PC-9 (cell line): ENCODE data around the gene AGMO. TPM values are rescaled to one million over a fixed set of nuclear protein-coding genes. Genes with fewer than 3 reads are reported as not detected.

Experiments
- BruUV-seq: library from RNA; stranded (reverse); fragments of 400-500 nt; replicated peaks from 2 replicates; lab custom pipeline; 2021; lab: Mats Ljungman, UMichigan
- CTCF ChIA-PET: fragments of 300-600 bp; sonication (Branson Sonifier 250); formaldehyde crosslinking; loops from one replicate; lab custom pipeline; 2022; ENCODE audit warnings: antibody characterized with exemption; lab: Charles Lee
- POLR2A ChIA-PET: fragments of 300-600 bp; sonication (Branson Sonifier 250); formaldehyde crosslinking; loops from one replicate; lab custom pipeline; 2022; ENCODE audit warnings: antibody characterized with exemption; ENCODE audit not compliant: unreplicated experiment; lab: Charles Lee
- DNase-seq, 2 experiments: peaks; one replicate each; pipeline versions ENCODE4 v3.0.0 to v3.0.0-alpha.2; 2015 to 2022; ENCODE audit warnings: mixed read lengths in 1 of 2
- H2AFZ ChIP-seq: fragments of 200-600 bp; sonication (generic); 2 replicates; pipeline ENCODE4 v1.8.1; 2017; ENCODE audit warnings: antibody characterized with exemption
- H3F3A ChIP-seq: fragments of 200-600 bp; sonication (generic); 2 replicates; pipeline ENCODE4 v1.8.1; 2017; ENCODE audit warnings: antibody characterized with exemption, mild to moderate bottlenecking, low read depth; ENCODE audit not compliant: insufficient read depth
- H3K27ac ChIP-seq: fragments of 200-600 bp; sonication (generic); 2 replicates; pipeline ENCODE4 v1.6.1; 2016; ENCODE audit warnings: mixed run types
- H3K27me3 ChIP-seq: fragments of 200-600 bp; sonication (generic); 2 replicates; pipeline ENCODE4 v1.6.1; 2016; ENCODE audit warnings: low read depth, mixed run types; ENCODE audit not compliant: insufficient read depth
- H3K36me3 ChIP-seq: fragments of 200-600 bp; sonication (generic); 2 replicates; pipeline ENCODE4 v1.6.1; 2016; ENCODE audit warnings: low read depth, mixed run types
- H3K4me1 ChIP-seq: fragments of 200-600 bp; sonication (generic); replicated peaks from 2 replicates; pipeline ENCODE4 v1.6.1; 2016; ENCODE audit warnings: mixed run types; ENCODE audit not compliant: insufficient read depth
- H3K4me2 ChIP-seq: fragments of 200-600 bp; sonication (generic); 2 replicates; pipeline ENCODE4 v1.6.1; 2017; ENCODE audit warnings: mixed run types
- H3K4me3 ChIP-seq: fragments of 200-600 bp; sonication (generic); 2 replicates; pipeline ENCODE4 v1.6.1; 2016; ENCODE audit warnings: mixed run types
- H3K79me2 ChIP-seq: fragments of 200-600 bp; sonication (generic); 2 replicates; pipeline ENCODE4 v1.6.1; 2017; ENCODE audit warnings: low read depth, mixed run types
- H3K9me2 ChIP-seq: fragments of 200-600 bp; sonication (generic); 2 replicates; pipeline ENCODE4 v1.8.1; 2017; ENCODE audit warnings: mild to moderate bottlenecking; ENCODE audit not compliant: insufficient read depth
- H3K9me3 ChIP-seq: fragments of 200-600 bp; sonication (generic); 2 replicates; pipeline ENCODE4 v1.8.1; 2016; ENCODE audit warnings: low read depth; ENCODE audit not compliant: insufficient read depth
- H4K20me1 ChIP-seq: fragments of 200-600 bp; sonication (generic); 2 replicates; pipeline ENCODE4 v1.8.1; 2017; ENCODE audit not compliant: insufficient read depth
- EZH2 ChIP-seq: fragments of 200-600 bp; sonication (generic); IDR thresholded peaks from 2 replicates; pipeline ENCODE4 v1.8.0; 2017; ENCODE audit warnings: antibody characterized with exemption, low read depth
- intact Hi-C: fragments of 100-400 bp; cut with micrococcal nuclease; formaldehyde crosslinking; loops from one replicate; pipeline ENCODE4 v1.10.0; 2022; ENCODE audit not compliant: unreplicated experiment
- total RNA-seq: library from RNA; stranded (reverse); gene quantifications from 2 replicates; pipeline ENCODE4 v1.2.3, GENCODE V29; 2021
- TF ChIP-seq, protein P1 (sequence below): fragments of 200-600 bp; sonication (generic); conservative IDR thresholded peaks from 2 replicates; pipeline ENCODE4 v1.6.1; 2017; ENCODE audit warnings: mixed run types, antibody characterized with exemption, mild to moderate bottlenecking, moderate library complexity

AGMO gene
- total RNA-seq, 1 experiment from 2014 or later: not detected

DNA sequence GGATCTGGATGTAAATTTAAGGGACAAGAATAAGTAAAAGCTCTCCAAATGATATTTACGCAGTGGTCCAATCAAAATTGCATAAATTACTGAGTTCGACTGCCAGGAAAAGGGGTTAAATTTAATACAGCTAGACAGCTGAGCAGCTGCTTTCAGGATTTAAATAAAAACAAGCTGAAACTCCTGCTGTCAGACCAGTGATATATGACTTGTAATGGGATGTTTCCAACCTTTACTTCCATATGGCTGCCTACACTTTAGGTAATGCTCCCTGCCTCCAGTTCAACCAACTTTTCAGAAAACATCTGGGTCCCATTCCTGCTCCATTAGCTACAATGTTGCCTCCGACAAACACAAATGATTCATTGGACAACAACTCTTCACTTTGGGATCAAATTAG, 333.0 kb downstream of the AGMO start:
- Histone ChIP-seq H3K9me3 (no peaks in the 10 kb centered on the region), H3K36me3 (no peaks in the 10 kb centered on the region), H3K9me2 (no peaks in the 10 kb centered on the region), H3K27me3 (no peaks in the 10 kb centered on the region), H3K4me2 (no peak overlapping the region), H3K79me2 (no peaks in the 10 kb centered on the region), H3F3A (no peaks in the 10 kb centered on the region), H4K20me1 (no peaks in the 10 kb centered on the region), H3K4me3 (no peak overlapping the region), H3K4me1 (no peaks in the 10 kb centered on the region), H3K27ac (no peak overlapping the region), H2AFZ (no peak overlapping the region)
- no peak for TF ChIP-seq EZH2
- TF ChIP-seq, protein P1, sequence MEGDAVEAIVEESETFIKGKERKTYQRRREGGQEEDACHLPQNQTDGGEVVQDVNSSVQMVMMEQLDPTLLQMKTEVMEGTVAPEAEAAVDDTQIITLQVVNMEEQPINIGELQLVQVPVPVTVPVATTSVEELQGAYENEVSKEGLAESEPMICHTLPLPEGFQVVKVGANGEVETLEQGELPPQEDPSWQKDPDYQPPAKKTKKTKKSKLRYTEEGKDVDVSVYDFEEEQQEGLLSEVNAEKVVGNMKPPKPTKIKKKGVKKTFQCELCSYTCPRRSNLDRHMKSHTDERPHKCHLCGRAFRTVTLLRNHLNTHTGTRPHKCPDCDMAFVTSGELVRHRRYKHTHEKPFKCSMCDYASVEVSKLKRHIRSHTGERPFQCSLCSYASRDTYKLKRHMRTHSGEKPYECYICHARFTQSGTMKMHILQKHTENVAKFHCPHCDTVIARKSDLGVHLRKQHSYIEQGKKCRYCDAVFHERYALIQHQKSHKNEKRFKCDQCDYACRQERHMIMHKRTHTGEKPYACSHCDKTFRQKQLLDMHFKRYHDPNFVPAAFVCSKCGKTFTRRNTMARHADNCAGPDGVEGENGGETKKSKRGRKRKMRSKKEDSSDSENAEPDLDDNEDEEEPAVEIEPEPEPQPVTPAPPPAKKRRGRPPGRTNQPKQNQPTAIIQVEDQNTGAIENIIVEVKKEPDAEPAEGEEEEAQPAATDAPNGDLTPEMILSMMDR: no peak
- no TSS peak for BruUV-seq
- no peak for DNase-seq
- ChIA-PET CTCF (no interaction called here), POLR2A (interaction anchor here (0.6 kb wide), 1 partner anchor 66 kb away, joined by 3 read pairs; no protein-coding TSS in a partner anchor)
- intact Hi-C loops: no loop called here

DNA sequence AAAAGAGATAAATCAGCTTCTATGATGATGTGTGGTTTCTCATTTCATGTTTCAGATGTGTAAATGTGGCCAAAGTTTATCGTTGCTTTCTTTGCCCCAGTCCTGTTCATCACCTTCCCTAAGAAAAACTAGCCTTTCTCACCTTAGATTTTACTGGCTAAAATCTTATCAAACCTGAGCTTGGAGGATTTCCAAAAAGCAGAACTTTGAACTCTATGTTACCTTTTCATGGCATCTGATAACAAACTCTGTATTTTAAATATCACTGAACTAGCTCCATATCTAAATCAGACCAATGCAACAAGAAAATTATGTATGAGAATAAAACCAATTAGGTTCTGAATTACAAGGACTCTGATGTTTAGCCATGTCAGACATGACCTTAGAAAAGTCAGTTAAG, 335.8 kb downstream of the AGMO start:
- intact Hi-C loops: no loop called here
- TF ChIP-seq EZH2: no peak
- TF ChIP-seq, protein P1: no peak
- ChIA-PET CTCF (no interaction called here), POLR2A (interaction anchor here (0.6 kb wide), 2 partner anchors 10 to 545 kb away, joined by 4 to 6 read pairs; no protein-coding TSS in a partner anchor)
- Histone ChIP-seq H3K9me2 (no peaks in the 10 kb centered on the region), H3K27me3 (no peaks in the 10 kb centered on the region), H3K27ac (no peak overlapping the region), H3F3A (no peaks in the 10 kb centered on the region), H2AFZ (no peak overlapping the region), H3K4me1 (no peaks in the 10 kb centered on the region), H4K20me1 (no peaks in the 10 kb centered on the region), H3K4me2 (no peak overlapping the region), H3K36me3 (no peaks in the 10 kb centered on the region), H3K79me2 (no peaks in the 10 kb centered on the region), H3K9me3 (no peaks in the 10 kb centered on the region), H3K4me3 (no peak overlapping the region)
- no peak for DNase-seq
- no TSS peak for BruUV-seq

DNA sequence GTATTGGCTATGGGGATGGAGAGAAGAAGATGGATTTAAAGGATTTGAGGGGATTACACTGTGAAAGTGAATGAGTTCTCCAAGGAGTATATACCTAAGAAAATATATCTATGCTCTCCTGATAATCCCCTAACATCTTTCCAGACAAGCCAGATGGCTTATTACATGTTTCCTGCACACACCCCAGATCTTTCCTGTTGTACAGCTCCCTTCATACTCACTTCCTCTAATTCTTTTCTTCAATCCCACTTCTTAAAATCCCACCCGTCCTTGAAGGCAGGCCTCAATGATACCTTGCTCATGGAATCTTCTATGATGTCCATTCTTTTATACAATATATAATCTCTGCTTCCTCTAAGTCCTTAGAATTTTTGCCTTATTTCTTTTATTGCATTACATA, 342.1 kb downstream of the AGMO start:
- no peaks in the 10 kb centered on the region for H3F3A ChIP-seq
- no peaks in the 10 kb centered on the region for H3K36me3 ChIP-seq
- H3K27me3 ChIP-seq: no peaks in the 10 kb centered on the region
- H4K20me1 ChIP-seq: no peaks in the 10 kb centered on the region
- H3K9me3 ChIP-seq: no peaks in the 10 kb centered on the region
- ChIA-PET CTCF (no interaction called here), POLR2A (no interaction called here)
- BruUV-seq: no TSS peak
- TF ChIP-seq, protein P1: no peak
- TF ChIP-seq EZH2: no peak
- H3K4me3 ChIP-seq: no peak overlapping the region
- H2AFZ ChIP-seq: no peak overlapping the region
- H3K4me1 ChIP-seq: no peaks in the 10 kb centered on the region
- intact Hi-C loops: no loop called here
- no peak for DNase-seq
- no peaks in the 10 kb centered on the region for H3K9me2 ChIP-seq
- H3K79me2 ChIP-seq: no peaks in the 10 kb centered on the region
- H3K27ac ChIP-seq: no peak overlapping the region
- no peak overlapping the region for H3K4me2 ChIP-seq
